Measurements from ENCODE around the gene RAB11FIP2.
A peak's percentile ranks its signal among the peaks of the same experiment; 100 is the strongest.

Gene RAB11FIP2

GRCh38 chr10:118041316-118041715 is 5.4 kb downstream of the RAB11FIP2 start:
- peak; percentile 54 for DNase-seq
- in situ Hi-C loops (cut with HindIII; ENCODE audit: low pct_ligation_motif_present, low pct_unique_long_range_greater_than_20kb, low sequenced_read_pairs): no loop called here

GRCh38 chr10:118036281-118036875 is 10.4 kb downstream of the RAB11FIP2 start:
- DNase-seq: no peak
- in situ Hi-C loops (cut with HindIII; ENCODE audit: low pct_ligation_motif_present, low pct_unique_long_range_greater_than_20kb, low sequenced_read_pairs): no loop called here

- no peak for DNase-seq
- in situ Hi-C loops (cut with HindIII; ENCODE audit: low pct_ligation_motif_present, low pct_unique_long_range_greater_than_20kb, low sequenced_read_pairs): no loop called here
Measured at GRCh38 chr10:118035354-118036005, 11.3 kb downstream of the RAB11FIP2 start.

GRCh38 chr10:118034791-118035261 is 11.9 kb downstream of the RAB11FIP2 start:
- in situ Hi-C loops (cut with HindIII; ENCODE audit: low pct_ligation_motif_present, low pct_unique_long_range_greater_than_20kb, low sequenced_read_pairs): no loop called here
- DNase-seq: no peak

- in situ Hi-C loops (cut with HindIII; ENCODE audit: low pct_ligation_motif_present, low pct_unique_long_range_greater_than_20kb, low sequenced_read_pairs): no loop called here
- no peak for DNase-seq
Measured at GRCh38 chr10:118033905-118034304, 12.8 kb downstream of the RAB11FIP2 start.

- in situ Hi-C loops (cut with HindIII; ENCODE audit: low pct_ligation_motif_present, low pct_unique_long_range_greater_than_20kb, low sequenced_read_pairs): no loop called here
- no peak for DNase-seq
Measured at GRCh38 chr10:118032564-118032963, 14.2 kb downstream of the RAB11FIP2 start.

GRCh38 chr10:118031351-118032075 is 15.2 kb downstream of the RAB11FIP2 start:
- in situ Hi-C loops (cut with HindIII; ENCODE audit: low pct_ligation_motif_present, low pct_unique_long_range_greater_than_20kb, low sequenced_read_pairs): no loop called here
- no peak for DNase-seq

- in situ Hi-C loops (cut with HindIII; ENCODE audit: low pct_ligation_motif_present, low pct_unique_long_range_greater_than_20kb, low sequenced_read_pairs): no loop called here
- DNase-seq: no peak
Measured at GRCh38 chr10:118028619-118029018, 18.1 kb downstream of the RAB11FIP2 start.

GRCh38 chr10:118027397-118027796 is 19.3 kb downstream of the RAB11FIP2 start:
- in situ Hi-C loops (cut with HindIII; ENCODE audit: low pct_ligation_motif_present, low pct_unique_long_range_greater_than_20kb, low sequenced_read_pairs): no loop called here
- DNase-seq: no peak

- DNase-seq: no peak
- in situ Hi-C loops (cut with HindIII; ENCODE audit: low pct_ligation_motif_present, low pct_unique_long_range_greater_than_20kb, low sequenced_read_pairs): no loop called here
Measured at GRCh38 chr10:118026936-118027335, 19.8 kb downstream of the RAB11FIP2 start.

- DNase-seq: no peak
- in situ Hi-C loops (cut with HindIII; ENCODE audit: low pct_ligation_motif_present, low pct_unique_long_range_greater_than_20kb, low sequenced_read_pairs): no loop called here
Measured at GRCh38 chr10:118020365-118020764, 26.4 kb downstream of the RAB11FIP2 start.

- in situ Hi-C loops (cut with HindIII; ENCODE audit: low pct_ligation_motif_present, low pct_unique_long_range_greater_than_20kb, low sequenced_read_pairs): no loop called here
- DNase-seq: no peak
Measured at GRCh38 chr10:118017850-118018249, 28.9 kb downstream of the RAB11FIP2 start.

- in situ Hi-C loops (cut with HindIII; ENCODE audit: low pct_ligation_motif_present, low pct_unique_long_range_greater_than_20kb, low sequenced_read_pairs): no loop called here
- DNase-seq: no peak
Measured at GRCh38 chr10:118017071-118017740, 29.5 kb downstream of the RAB11FIP2 start.

- DNase-seq: no peak
- in situ Hi-C loops (cut with HindIII; ENCODE audit: low pct_ligation_motif_present, low pct_unique_long_range_greater_than_20kb, low sequenced_read_pairs): no loop called here
Measured at GRCh38 chr10:118012952-118013525, 33.7 kb downstream of the RAB11FIP2 start.

- in situ Hi-C loops (cut with HindIII; ENCODE audit: low pct_ligation_motif_present, low pct_unique_long_range_greater_than_20kb, low sequenced_read_pairs): no loop called here
Measured at GRCh38 chr10:118007773-118008172, 39.0 kb downstream of the RAB11FIP2 start.

GRCh38 chr10:118003126-118003525 is 43.6 kb downstream of the RAB11FIP2 start:
- in situ Hi-C loops (cut with HindIII; ENCODE audit: low pct_ligation_motif_present, low pct_unique_long_range_greater_than_20kb, low sequenced_read_pairs): no loop called here
- no peak for DNase-seq

More at GRCh38 chr10:118007773-118008172, 39.0 kb downstream of the RAB11FIP2 start:
- no peak for DNase-seq

- DNase-seq: no peak
- in situ Hi-C loops (cut with HindIII; ENCODE audit: low pct_ligation_motif_present, low pct_unique_long_range_greater_than_20kb, low sequenced_read_pairs): no loop called here
Measured at GRCh38 chr10:118002581-118002980, 44.2 kb downstream of the RAB11FIP2 start.

GRCh38 chr10:117997673-117998072 is 49.1 kb downstream of the RAB11FIP2 start:
- in situ Hi-C loops (cut with HindIII; ENCODE audit: low pct_ligation_motif_present, low pct_unique_long_range_greater_than_20kb, low sequenced_read_pairs): no loop called here
- DNase-seq: no peak

- no peak for DNase-seq
- in situ Hi-C loops (cut with HindIII; ENCODE audit: low pct_ligation_motif_present, low pct_unique_long_range_greater_than_20kb, low sequenced_read_pairs): no loop called here
Measured at GRCh38 chr10:117996709-117997108, 50.0 kb downstream of the RAB11FIP2 start.
